UCSD-AML1 (cell line): ENCODE data around the gene TRAK1.

Experiments used
- DNase-seq: peaks from one replicate; lab custom pipeline; 2025; ENCODE audit not compliant: unreplicated experiment; lab: John Stamatoyannopoulos, UW

The TRAK1 gene

GRCh38 chr3:42198709-42199108 is 107.6 kb downstream of the TRAK1 start:
- no peak for DNase-seq

- DNase-seq: no peak
Observed at GRCh38 chr3:42202217-42202865, 111.2 kb downstream of the TRAK1 start.

- DNase-seq: no peak
Observed at GRCh38 chr3:42204867-42205599, 113.9 kb downstream of the TRAK1 start.

GRCh38 chr3:42205800-42206514 is 114.8 kb downstream of the TRAK1 start:
- DNase-seq: no peak

GRCh38 chr3:42209917-42210316 is 118.8 kb downstream of the TRAK1 start:
- no peak for DNase-seq

GRCh38 chr3:42210726-42211125 is 119.6 kb downstream of the TRAK1 start:
- DNase-seq: no peak

- DNase-seq: no peak
Observed at GRCh38 chr3:42213417-42213816, 122.3 kb downstream of the TRAK1 start.

GRCh38 chr3:42214064-42214463 is 122.9 kb downstream of the TRAK1 start:
- DNase-seq: no peak

GRCh38 chr3:42214565-42215283 is 123.6 kb downstream of the TRAK1 start:
- DNase-seq: no peak

- no peak for DNase-seq
Observed at GRCh38 chr3:42216302-42216701, 125.1 kb downstream of the TRAK1 start.

- no peak for DNase-seq
Observed at GRCh38 chr3:42216931-42217333, 125.8 kb downstream of the TRAK1 start.

GRCh38 chr3:42220436-42221121 is 129.4 kb downstream of the TRAK1 start:
- DNase-seq: no peak

- DNase-seq: no peak
Observed at GRCh38 chr3:42222942-42223693, 132.0 kb downstream of the TRAK1 start.

- no peak for DNase-seq
Observed at GRCh38 chr3:42224178-42224577, 133.0 kb downstream of the TRAK1 start.

GRCh38 chr3:42224658-42225421 is 133.7 kb downstream of the TRAK1 start:
- DNase-seq: no peak

- no peak for DNase-seq
Observed at GRCh38 chr3:42225486-42226363, 134.6 kb downstream of the TRAK1 start.

- no peak for DNase-seq
Observed at GRCh38 chr3:42226470-42227425, 135.6 kb downstream of the TRAK1 start.
